ENCODE results near the gene PACRGL. TPM values are rescaled to one million over a fixed set of nuclear protein-coding genes. Genes with fewer than 3 reads are reported as not detected.

PACRGL gene
- total RNA-seq: 53.8 TPM

- DNase-seq (ENCODE audit: low spot score in 2 of 2) (peak; percentile 71 to 82), FAIRE-seq (no peak)
Measured at GRCh38 chr4:20700007-20700761, at the start of gene PACRGL. Gene PACRGL (plus strand): TSS chr4:20700458. CDS start chr4:20704482, 4,024 bp downstream.

GRCh38 chr4:20652226-20652885, 47.9 kb upstream of the PACRGL start:
- FAIRE-seq: no peak
- no peak for DNase-seq (ENCODE audit: low spot score in 2 of 2)

GRCh38 chr4:20658456-20658855, 41.8 kb upstream of the PACRGL start:
- FAIRE-seq: no peak

GRCh38 chr4:20662851-20663250, 37.4 kb upstream of the PACRGL start:
- no peak for DNase-seq (ENCODE audit: low spot score in 2 of 2)
- FAIRE-seq: no peak

More at GRCh38 chr4:20658456-20658855, 41.8 kb upstream of the PACRGL start:
- no peak for DNase-seq (ENCODE audit: low spot score in 2 of 2)

- FAIRE-seq (no peak), DNase-seq (ENCODE audit: low spot score in 2 of 2) (no peak)
Measured at GRCh38 chr4:20666012-20666860, 34.0 kb upstream of the PACRGL start.

- no peak for DNase-seq (ENCODE audit: low spot score in 2 of 2)
- FAIRE-seq: no peak
Measured at GRCh38 chr4:20672262-20672661, 28.0 kb upstream of the PACRGL start.

- FAIRE-seq (no peak), DNase-seq (ENCODE audit: low spot score in 2 of 2) (no peak)
Measured at GRCh38 chr4:20675786-20676185, 24.5 kb upstream of the PACRGL start.

GRCh38 chr4:20676501-20677197, 23.6 kb upstream of the PACRGL start:
- no peak for FAIRE-seq
- no peak for DNase-seq (ENCODE audit: low spot score in 2 of 2)

- DNase-seq (ENCODE audit: low spot score in 2 of 2): no peak
- no peak for FAIRE-seq
Measured at GRCh38 chr4:20678400-20678799, 21.9 kb upstream of the PACRGL start.

GRCh38 chr4:20679951-20680350, 20.3 kb upstream of the PACRGL start:
- FAIRE-seq: no peak
- no peak for DNase-seq (ENCODE audit: low spot score in 2 of 2)

GRCh38 chr4:20680736-20681135, 19.5 kb upstream of the PACRGL start:
- FAIRE-seq (no peak), DNase-seq (ENCODE audit: low spot score in 2 of 2) (no peak)

- no peak for DNase-seq (ENCODE audit: low spot score in 2 of 2)
- FAIRE-seq: no peak
Measured at GRCh38 chr4:20681271-20681670, 19.0 kb upstream of the PACRGL start.

- no peak for DNase-seq (ENCODE audit: low spot score in 2 of 2)
- no peak for FAIRE-seq
Measured at GRCh38 chr4:20682853-20683252, 17.4 kb upstream of the PACRGL start.

- no peak for FAIRE-seq
- no peak for DNase-seq (ENCODE audit: low spot score in 2 of 2)
Measured at GRCh38 chr4:20683766-20684165, 16.5 kb upstream of the PACRGL start.

- peak; percentile 97 for FAIRE-seq
Measured at GRCh38 chr4:20684852-20685763, 15.2 kb upstream of the PACRGL start.

GRCh38 chr4:20687864-20688263, 12.4 kb upstream of the PACRGL start:
- no peak for DNase-seq (ENCODE audit: low spot score in 2 of 2)
- FAIRE-seq: no peak

More at GRCh38 chr4:20684852-20685763, 15.2 kb upstream of the PACRGL start:
- peak in 1 of 2 donors; percentile 27 for DNase-seq (ENCODE audit: low spot score in 2 of 2)

- DNase-seq (ENCODE audit: low spot score in 2 of 2) (no peak), FAIRE-seq (no peak)
Measured at GRCh38 chr4:20696815-20697214, 3.4 kb upstream of the PACRGL start.

GRCh38 chr4:20698382-20698781, 1.9 kb upstream of the PACRGL start:
- DNase-seq (ENCODE audit: low spot score in 2 of 2): no peak
- FAIRE-seq: no peak

- DNase-seq (ENCODE audit: low spot score in 2 of 2) (no peak), FAIRE-seq (no peak)
Measured at GRCh38 chr4:20698820-20699219, 1.4 kb upstream of the PACRGL start.

Data from frontal cortex (tissue), 4 donors.